Measurements from ENCODE around the gene GULP1. TPM values are rescaled to one million over a fixed set of nuclear protein-coding genes. Genes with fewer than 3 reads are reported as not detected.

The GULP1 gene
- total RNA-seq, 1 donor from 2014 or later: 17.7 TPM

- Mint-ChIP-seq H3K4me1 (ENCODE audit: low read depth, unreplicated experiment) (peaks cover 8% of the 10 kb centered on the region), H3K9me3 (ENCODE audit: unreplicated experiment) (no peaks in the 10 kb centered on the region), H3K27me3 (ENCODE audit: unreplicated experiment) (no peaks in the 10 kb centered on the region), H3K36me3 (ENCODE audit: unreplicated experiment) (no peaks in the 10 kb centered on the region), H3K27ac (ENCODE audit: unreplicated experiment) (peak overlapping the region; percentile 14), H3K4me3 (ENCODE audit: unreplicated experiment) (no peak overlapping the region)
- DNase-seq: no peak
- no peak for TF ChIP-seq CTCF (IDR thresholded peaks at IDR 0.05; ENCODE audit: partially characterized antibody, unreplicated experiment)
These were observed 235.5 kb downstream of the GULP1 start for GRCh38 chr2:188527141-188527540.

- Mint-ChIP-seq H3K4me3 (ENCODE audit: unreplicated experiment) (no peak overlapping the region), H3K27ac (ENCODE audit: unreplicated experiment) (no peak overlapping the region), H3K4me1 (ENCODE audit: low read depth, unreplicated experiment) (peaks cover 8% of the 10 kb centered on the region), H3K36me3 (ENCODE audit: unreplicated experiment) (no peaks in the 10 kb centered on the region), H3K27me3 (ENCODE audit: unreplicated experiment) (no peaks in the 10 kb centered on the region), H3K9me3 (ENCODE audit: unreplicated experiment) (no peaks in the 10 kb centered on the region)
- TF ChIP-seq CTCF (IDR thresholded peaks at IDR 0.05; ENCODE audit: partially characterized antibody, unreplicated experiment): no peak
- DNase-seq: no peak
These were observed 235.9 kb downstream of the GULP1 start for GRCh38 chr2:188527581-188527993.

GRCh38 chr2:188529710-188530109 is 238.0 kb downstream of the GULP1 start:
- DNase-seq: no peak
- TF ChIP-seq CTCF (IDR thresholded peaks at IDR 0.05; ENCODE audit: partially characterized antibody, unreplicated experiment): no peak
- Mint-ChIP-seq H3K9me3 (ENCODE audit: unreplicated experiment) (no peaks in the 10 kb centered on the region), H3K4me1 (ENCODE audit: low read depth, unreplicated experiment) (peaks cover 8% of the 10 kb centered on the region), H3K27me3 (ENCODE audit: unreplicated experiment) (no peaks in the 10 kb centered on the region), H3K27ac (ENCODE audit: unreplicated experiment) (no peak overlapping the region), H3K36me3 (ENCODE audit: unreplicated experiment) (no peaks in the 10 kb centered on the region), H3K4me3 (ENCODE audit: unreplicated experiment) (no peak overlapping the region)

GRCh38 chr2:188534875-188535274 is 243.2 kb downstream of the GULP1 start:
- Mint-ChIP-seq H3K27ac (ENCODE audit: unreplicated experiment) (no peak overlapping the region), H3K4me1 (ENCODE audit: low read depth, unreplicated experiment) (no peaks in the 10 kb centered on the region), H3K4me3 (ENCODE audit: unreplicated experiment) (no peak overlapping the region), H3K36me3 (ENCODE audit: unreplicated experiment) (no peaks in the 10 kb centered on the region), H3K9me3 (ENCODE audit: unreplicated experiment) (no peaks in the 10 kb centered on the region), H3K27me3 (ENCODE audit: unreplicated experiment) (no peaks in the 10 kb centered on the region)
- no peak for DNase-seq
- TF ChIP-seq CTCF (IDR thresholded peaks at IDR 0.05; ENCODE audit: partially characterized antibody, unreplicated experiment): no peak

GRCh38 chr2:188551671-188552070 is 260.0 kb downstream of the GULP1 start:
- no peak for DNase-seq
- no peak overlapping the region for H3K4me3 Mint-ChIP-seq (ENCODE audit: unreplicated experiment)
- H3K4me1 Mint-ChIP-seq (ENCODE audit: low read depth, unreplicated experiment): no peaks in the 10 kb centered on the region
- no peak for TF ChIP-seq CTCF (IDR thresholded peaks at IDR 0.05; ENCODE audit: partially characterized antibody, unreplicated experiment)
- H3K9me3 Mint-ChIP-seq (ENCODE audit: unreplicated experiment): no peaks in the 10 kb centered on the region
- H3K27me3 Mint-ChIP-seq (ENCODE audit: unreplicated experiment): no peaks in the 10 kb centered on the region
- H3K36me3 Mint-ChIP-seq (ENCODE audit: unreplicated experiment): peaks cover 6% of the 10 kb centered on the region
- H3K27ac Mint-ChIP-seq (ENCODE audit: unreplicated experiment): no peak overlapping the region

Measured in glutamatergic neuron (in vitro differentiated cells).